NCI-H510A treated with DMSO at 0.1 percent for 48 hours (cell line): Measurements from ENCODE around the gene SAMD8.
"Not testable (repeated sequence)": the region's sequence is repeated elsewhere in the genome, so short reads cannot be mapped to it uniquely, and the experiment has no call there.

Experiments used
- DNase-seq: peaks from one replicate; lab custom pipeline; 2025; lab: John Stamatoyannopoulos, UW

SAMD8 gene

GRCh38 chr10:75086278-75086934 is 25.1 kb upstream of the SAMD8 start:
- DNase-seq, result no peak

DNA sequence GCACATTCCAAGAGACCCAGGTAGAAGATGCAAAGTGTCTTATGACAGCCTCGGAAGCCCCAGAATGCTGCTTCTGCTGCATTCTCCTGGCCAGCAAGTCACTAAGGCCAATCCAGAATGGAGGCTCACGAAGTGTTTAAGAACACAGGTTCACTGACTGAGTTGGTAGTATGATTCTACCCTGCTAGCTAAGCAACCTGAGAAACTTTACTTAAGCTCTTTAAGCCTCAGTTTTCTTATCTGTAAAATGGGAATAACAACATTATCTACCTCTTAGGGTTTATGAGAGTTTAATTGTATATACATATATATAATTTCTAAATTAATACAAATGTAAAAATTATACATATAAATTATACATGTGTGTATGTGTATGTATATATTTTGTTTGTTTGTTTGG is 22.8 kb upstream of the SAMD8 start:
- DNase-seq, result no peak

GRCh38 chr10:75089634-75090033 is 21.8 kb upstream of the SAMD8 start:
- DNase-seq, result no peak

GRCh38 chr10:75091146-75091545 is 20.3 kb upstream of the SAMD8 start:
- no peak for DNase-seq

GRCh38 chr10:75094465-75094864 is 17.0 kb upstream of the SAMD8 start:
- no peak for DNase-seq

- DNase-seq, result no peak
Observed at GRCh38 chr10:75095631-75096030, 15.8 kb upstream of the SAMD8 start.

DNA sequence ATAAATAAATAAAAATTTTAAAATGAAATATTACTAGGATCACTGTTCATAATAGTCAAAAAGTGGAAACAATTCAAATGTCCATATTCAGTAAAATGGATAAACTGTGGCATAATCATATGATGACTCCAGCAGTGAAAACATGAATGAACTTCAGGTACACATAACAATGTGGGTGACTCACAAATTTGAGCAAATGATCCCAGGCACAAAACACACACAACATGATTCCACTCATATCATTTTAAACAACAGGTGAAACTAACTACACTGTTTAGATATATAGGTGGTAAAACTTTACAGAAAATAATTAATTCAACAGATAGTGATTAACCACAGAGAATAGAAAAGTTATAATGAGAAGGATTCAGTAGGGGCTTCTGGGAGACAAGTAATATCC is 14.7 kb upstream of the SAMD8 start:
- DNase-seq, result no peak

- DNase-seq, result no peak
Observed at GRCh38 chr10:75097666-75098285, 13.7 kb upstream of the SAMD8 start.

DNA sequence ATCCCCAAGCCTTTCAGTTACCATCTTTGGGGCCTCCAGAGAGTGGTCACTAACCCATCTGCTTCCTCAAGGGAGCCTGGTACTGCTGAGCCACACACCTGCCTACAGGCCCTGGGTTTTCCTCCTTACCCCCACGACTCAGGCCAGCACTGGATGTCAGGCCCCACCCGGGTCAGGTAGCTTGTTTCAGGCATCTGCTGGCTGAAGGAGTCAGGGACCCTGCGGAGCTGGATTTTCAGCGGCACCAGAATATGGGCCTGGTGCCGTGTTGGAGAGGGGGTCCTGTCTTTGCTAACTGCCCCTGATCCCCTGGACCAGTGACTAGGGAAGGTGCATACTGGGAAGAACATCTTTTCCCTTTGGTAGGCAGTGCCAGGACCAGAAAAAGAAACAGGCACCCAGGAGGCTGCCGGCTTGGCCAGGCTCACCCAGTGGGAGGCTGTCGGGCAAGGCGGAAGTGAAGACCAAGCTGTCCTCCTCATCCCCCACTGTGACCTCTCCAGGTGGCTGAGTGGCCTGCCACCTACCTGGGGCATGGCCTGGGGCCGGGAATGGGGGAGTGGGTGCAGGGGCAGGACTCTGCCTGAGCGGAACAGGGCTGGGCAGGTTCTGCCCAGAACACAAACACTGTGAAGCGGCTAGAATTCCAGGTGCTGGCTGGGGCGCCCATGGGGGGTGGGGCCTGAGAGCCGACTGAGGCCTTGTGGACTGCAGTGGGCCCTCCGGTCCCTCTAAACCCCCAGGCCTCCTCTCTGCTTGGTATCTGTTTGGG is 12.4 kb upstream of the SAMD8 start:
- DNase-seq, result no peak

- peak; percentile 56 for DNase-seq
Observed at GRCh38 chr10:75099952-75100763, 11.3 kb upstream of the SAMD8 start.

- DNase-seq, result no peak
Observed at GRCh38 chr10:75100764-75101291, 10.6 kb upstream of the SAMD8 start.

DNA sequence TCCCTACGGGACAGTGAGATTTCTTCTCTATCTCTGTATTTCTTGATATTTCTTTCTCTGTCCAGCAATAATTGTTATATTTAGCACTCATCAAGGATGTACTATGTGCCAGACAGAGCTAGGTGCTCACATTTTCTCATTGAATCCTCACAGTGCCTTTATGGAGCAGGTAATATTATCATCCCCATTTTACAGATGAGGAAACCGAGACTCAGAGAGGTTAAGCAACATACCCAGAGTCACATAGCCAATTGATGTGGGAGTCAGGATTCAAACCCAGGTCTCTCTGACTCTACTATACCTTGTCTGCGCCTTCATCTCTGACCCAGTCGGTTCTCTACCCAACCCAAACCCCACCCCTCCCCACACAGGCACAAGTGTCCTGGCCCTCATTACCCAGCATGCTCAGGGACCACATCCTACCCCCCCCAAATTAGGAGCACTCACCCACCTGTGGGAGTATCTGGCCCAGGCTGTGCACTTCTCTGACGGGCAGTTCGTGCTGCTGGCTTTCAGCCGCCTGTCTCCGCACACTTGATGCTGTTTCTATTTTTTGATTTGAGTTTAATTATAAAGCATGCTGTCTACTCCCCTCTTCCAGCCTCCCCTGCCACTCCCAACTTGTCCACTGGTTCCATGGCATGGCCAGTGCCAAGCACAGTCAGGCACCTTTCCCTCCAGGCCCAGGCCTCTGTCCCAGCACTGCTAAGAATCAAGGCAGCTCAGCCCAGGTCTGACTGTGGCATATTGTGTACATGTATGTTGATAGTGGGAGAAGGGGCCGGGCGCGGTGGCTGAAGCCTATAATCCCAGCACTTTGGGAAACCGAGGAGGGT is 9.8 kb upstream of the SAMD8 start:
- no peak for DNase-seq

DNA sequence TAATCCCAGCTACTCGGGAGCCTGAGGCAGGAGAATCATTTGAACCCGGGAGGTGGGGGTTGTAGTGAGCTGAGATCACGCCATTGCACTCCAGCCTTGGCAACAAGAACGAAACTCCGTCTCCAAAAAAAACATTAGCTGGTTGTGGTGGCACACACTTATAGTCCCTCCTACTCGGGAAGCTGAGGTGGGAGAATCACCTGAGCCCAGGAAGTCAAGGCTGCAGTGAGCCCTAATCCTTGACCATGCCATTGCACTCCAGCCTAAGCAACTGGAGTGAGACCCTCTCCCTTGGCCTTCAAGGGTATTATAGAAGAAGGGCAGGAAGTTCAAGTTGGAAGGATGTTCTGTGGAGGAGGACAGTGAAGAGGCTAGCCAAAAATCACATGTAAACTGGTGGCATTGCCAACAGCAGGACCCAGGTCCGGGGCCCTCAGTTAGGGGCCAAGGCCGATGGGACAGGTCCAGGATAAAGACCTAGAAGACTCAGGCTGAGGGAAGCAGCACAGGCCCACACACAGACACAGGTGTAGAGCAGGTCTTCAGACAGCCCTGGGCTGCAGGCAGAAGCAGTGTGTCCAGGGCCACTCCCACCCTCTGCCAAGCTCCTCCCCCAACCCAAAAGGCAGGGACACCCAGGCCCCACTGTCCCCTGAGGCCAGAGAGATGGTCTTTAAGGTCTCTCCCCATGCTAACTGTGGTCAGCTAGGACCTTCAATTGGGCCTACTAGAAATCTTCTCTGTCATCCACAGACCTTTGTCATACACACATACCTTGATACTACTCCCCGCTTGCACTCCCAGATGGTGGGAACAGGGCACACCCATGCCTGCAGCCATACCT is 8.4 kb upstream of the SAMD8 start:
- DNase-seq, result no peak

- DNase-seq, result no peak
Observed at GRCh38 chr10:75103881-75104686, 7.4 kb upstream of the SAMD8 start.

DNA sequence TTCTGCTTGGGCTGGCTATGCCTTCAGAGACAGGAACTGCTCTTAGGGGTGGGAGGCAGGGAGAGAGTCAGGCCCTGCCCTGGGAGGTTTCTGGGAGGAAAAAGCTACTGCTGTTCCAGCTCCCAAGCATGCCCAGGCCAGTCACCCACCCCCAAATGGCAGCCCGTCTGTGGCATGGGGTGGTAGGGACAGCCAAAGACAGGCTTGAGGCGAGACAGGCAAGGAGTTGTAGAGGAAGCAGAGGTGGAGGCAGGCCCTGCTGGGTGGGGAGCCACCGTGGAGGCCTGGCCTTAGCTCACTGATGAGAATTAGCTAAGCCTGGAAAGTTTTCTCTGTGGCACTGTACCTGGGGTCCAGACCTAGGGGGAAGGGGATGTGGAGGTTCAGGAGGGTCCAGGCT is 6.6 kb upstream of the SAMD8 start:
- no peak for DNase-seq

GRCh38 chr10:75105576-75106197 is 5.8 kb upstream of the SAMD8 start:
- DNase-seq, result no peak

DNA sequence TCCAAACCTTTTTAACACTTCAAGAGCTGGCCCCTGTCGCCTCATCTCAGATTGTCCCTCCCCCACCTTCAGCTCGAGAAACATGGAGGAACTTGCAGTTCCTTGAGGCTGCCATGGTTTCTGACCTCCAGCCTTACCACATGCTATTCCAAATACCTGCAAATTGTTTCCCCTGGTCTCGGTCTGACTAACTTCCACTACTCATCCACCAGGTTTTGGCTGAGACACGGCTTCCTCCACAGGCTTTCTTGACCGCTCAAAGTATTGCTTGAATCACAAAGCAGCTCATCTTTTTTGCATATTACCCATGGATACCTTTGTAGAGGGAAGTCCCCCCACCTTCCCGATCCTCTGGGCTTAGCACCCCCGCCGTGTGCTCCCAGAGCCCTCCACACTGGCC is 5.2 kb upstream of the SAMD8 start:
- no peak for DNase-seq

DNA sequence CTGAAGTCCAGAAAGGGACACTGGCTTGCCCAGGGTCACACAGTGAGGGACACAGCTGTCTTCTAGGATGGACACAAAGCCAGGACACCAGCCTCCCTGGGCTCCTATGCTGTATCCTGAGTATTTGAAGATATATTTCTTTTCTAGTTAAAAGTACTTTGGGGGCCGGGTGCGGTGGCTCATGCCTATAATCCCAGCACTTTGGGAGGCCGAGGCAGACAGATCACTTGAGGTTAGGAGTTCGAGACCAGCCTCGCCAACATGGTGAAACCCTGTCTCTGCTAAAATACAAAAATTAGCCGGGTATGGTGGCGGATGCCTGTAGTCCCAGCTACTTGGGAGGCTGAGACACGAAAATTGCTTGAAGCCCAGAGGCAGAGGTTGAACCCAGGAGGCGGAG is 4.6 kb upstream of the SAMD8 start:
- not testable (repeated sequence) for DNase-seq
